Raji (cell line): ENCODE measurements around the gene VPS72.

Experiments used
- POLR2A ChIP-seq: IDR thresholded peaks from 2 replicates; pipeline ENCODE4 v1.6.1; 2011; ENCODE audit warnings: low read depth, low read length, control low read depth; ENCODE audit not compliant: insufficient read depth

VPS72 gene

GRCh38 chr1:151135433-151136385, 54.3 kb downstream of the VPS72 start:
- no peak for TF ChIP-seq POLR2A

DNA sequence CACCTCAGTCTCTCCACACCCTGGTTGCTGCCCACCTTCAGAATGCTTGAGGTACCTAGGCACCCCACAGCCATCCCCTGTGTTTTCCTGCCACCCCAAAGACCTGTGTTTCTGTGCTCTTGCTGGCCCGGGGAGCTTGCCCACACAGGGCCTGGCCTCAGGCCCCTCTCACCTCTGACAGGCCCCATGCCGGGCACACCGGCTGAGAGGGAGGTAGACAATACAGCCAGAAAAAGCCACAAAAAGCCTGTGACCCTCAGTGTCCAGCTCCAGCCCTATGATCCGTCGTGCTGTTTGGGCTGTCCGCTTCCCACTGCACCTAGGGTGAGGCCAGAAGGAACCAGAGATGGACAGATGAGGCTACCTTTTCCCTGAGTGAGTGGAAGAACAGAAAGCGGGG, 55.0 kb downstream of the VPS72 start:
- no peak for TF ChIP-seq POLR2A

- TF ChIP-seq POLR2A = no peak
Measured at GRCh38 chr1:151134396-151134795, 55.6 kb downstream of the VPS72 start.

DNA sequence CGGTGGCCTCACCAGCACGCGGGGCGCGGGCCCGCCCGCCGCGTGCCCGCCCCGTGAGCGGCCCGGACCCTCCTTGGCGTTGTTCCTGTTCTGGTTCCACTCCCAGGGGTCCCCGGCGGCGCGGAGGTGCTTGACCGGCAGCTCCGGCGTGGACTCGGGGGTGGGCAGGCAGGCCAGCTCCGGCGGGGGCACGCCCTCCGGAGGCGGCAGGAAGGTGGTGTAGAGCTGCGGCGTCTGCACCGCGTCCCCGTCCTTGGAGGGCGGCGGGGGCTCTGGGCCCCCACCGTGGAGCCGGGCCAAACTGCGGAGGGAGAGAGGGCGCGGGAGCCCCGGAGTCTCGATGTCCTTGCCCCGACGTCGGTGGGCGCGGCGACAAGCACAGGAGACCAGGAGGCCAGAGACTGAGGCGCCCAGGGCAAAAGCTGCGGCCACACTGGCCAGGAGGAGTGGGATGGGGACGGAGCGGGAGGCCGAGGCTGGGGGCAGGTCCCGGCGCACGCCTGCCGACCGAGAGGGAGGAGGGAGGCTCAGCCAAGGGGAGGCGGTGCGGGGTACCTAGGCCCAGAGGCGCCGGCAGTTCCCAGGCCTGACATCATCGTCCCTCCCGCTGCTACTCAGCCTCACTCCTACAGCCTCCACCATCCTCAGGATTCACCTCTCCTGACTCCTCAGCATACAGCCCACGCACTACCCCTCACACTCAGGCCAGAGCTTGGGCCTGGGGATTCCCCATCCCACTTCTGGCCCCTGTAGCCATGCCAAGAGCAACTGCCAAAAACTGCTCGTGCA, 56.8 kb downstream of the VPS72 start:
- TF ChIP-seq POLR2A = no peak

GRCh38 chr1:151132335-151133017, 57.5 kb downstream of the VPS72 start:
- no peak for TF ChIP-seq POLR2A

- TF ChIP-seq POLR2A = no peak
Measured at GRCh38 chr1:151131701-151132334, 58.2 kb downstream of the VPS72 start.

DNA sequence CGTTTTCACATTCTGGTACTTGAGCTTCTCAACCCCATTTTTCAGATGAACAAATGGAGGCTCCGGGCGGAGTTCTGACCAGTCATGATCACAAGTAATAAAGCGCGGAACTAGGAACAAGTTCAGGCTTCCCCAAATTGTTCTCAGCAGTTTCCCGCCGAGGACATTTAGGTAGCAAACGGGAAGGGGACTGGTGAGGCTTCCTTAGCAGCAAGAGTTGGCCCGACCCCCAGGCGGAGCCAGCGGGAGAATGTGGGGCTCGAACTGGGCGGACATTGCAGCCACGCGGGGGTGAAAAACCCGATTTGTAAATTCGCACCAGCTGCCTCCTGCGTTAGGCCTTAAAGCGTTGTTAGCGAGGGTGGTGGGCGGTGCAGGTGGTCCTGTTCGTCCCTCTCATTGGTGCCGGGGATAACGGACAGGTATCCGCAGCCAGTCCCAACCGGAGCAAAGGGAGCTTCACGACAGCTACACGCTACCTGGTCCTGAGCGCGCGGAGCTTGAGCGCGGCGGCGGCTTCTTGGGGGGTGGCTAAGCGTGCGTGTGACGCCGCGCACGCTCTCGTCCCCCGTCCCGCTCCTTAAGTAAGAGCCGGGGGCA, 58.9 kb downstream of the VPS72 start:
- TF ChIP-seq POLR2A = no peak

- no peak for TF ChIP-seq POLR2A
Measured at GRCh38 chr1:151128800-151129199, 61.2 kb downstream of the VPS72 start.
